ENCODE data around the gene MAPKAPK2.
"Not testable (repeated sequence)": the region's sequence is repeated elsewhere in the genome, so short reads cannot be mapped to it uniquely, and the experiment has no call there.

MAPKAPK2 gene

DNA sequence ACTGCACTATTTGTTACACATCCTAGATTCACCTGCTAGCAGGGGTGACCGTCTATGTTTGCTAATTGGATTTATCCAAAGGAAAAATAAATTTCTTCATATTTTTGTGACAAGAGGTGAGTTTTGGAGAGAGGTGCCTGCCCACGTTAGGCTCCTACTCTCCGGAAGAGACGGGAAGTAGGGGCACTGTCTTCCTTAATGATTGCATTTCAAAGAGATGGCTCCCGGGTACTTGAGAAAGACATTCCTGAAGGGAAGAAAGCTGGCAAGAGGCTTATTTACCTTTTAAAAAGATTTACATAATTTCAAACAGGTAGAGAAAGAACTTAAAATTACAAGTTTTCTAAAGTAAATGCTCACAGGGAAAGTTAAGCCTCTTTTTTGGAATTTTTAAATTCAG is 67.2 kb downstream of the MAPKAPK2 start:
- no peak for DNase-seq

DNA sequence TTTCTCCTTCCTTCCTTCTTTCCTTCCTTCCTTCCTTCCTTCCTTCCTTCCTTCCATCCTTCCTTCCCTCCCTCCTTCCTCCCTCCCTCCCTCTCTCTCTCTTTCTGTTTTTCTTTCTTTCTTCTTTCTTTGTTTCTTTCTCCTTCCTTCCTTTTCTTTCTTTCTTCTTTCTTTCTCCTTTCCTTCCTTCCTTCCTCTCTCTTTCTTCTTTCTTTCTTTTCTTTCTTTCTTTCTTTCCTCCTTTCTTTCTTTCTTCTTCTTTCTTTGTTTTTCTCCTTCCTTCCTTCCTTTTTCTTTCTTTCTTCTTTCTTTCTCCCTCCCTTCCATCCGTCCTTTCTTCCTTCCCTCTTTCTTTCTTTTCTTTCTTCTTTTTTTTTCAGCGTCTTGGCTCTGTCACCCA is 67.8 kb downstream of the MAPKAPK2 start:
- no peak for DNase-seq

DNA sequence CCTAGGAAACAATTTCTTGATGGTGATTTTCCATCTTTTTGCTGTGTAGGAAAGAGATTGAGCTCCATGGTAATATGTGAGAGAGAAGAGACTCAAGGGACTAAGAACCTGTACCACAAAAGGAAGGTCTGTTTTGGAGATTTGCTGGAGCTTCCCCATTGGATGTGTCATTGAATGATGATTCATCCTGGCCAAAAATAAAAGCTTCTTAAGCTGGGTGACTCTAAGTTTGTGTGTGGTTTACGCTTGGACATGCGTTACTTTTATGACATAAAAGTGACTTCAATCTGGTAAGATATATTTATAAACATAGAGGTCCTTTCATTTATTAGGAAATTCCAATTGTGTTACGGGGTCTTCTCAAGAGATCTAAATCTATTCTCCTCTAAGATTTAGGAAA is 68.4 kb downstream of the MAPKAPK2 start:
- no peak for DNase-seq

DNA sequence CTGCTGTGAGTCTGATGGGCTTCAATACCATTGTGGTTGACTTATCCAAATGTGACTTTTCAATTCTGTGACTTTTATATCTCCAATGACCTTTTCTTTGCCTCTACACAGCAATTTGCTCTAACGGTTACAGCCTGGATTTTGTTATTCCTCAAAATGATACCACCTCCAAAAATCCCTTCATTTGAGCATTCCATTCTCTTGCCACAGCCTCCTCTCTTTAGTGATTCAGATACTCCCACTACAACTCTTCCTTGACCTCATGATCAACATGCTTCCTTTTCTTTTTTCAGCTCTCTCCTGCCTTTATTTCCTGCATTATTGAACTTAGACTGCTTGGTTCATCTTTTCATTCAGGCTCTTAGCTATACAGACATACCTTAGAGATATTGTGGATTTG is 69.3 kb downstream of the MAPKAPK2 start:
- DNase-seq, result no peak

DNA sequence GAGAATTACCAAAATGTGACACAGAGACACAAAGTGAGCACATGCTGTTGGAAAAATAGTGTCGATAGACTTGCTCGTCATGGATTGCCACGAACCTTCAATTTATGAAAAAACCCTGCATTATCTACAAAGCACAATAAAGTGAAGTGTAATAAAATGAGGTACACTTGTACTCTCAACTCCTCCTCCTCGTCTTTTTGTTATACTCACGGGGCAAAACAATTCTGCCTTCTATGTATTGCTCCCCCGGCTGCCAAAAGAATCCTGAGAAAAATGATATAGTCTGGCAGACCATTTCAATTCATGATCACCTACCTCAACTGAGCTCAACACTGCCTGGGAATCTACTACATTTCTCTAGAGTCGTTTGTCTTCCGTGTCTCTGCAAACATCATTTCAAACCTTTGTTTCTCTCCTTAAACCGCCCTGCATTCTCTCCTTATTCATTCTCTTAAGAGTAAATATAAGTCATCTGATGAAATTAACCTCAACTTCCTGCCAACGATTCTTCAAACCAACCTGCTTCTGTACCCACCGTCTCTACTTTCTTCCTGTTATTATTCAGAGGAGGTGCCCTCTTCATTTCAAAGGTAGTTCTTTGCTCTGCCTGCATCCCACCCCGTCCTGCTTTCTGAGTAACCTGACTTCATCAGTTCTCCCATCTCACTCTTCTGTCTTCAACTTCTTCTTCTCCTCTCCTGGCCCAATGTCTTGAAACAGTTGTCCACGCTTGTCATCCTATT is 73.0 kb downstream of the MAPKAPK2 start:
- DNase-seq, result no peak

DNA sequence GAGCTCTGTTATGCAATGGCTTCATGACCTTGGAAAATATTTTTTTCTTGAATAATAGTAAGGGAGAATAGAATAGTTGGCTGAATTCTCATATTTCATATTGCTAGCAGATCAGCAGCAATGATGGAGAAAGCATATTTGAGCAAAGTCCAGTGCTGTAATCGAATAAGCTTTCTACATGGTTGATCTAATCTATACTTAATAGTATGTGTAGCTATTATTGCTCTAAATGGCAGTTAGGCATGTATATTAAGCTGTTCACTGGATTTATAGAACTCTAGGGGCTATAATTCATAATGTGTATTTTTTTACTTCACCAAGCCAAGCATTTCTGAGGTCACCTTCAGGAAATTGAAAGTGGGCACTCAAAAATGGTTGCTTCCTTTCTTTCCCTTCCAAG is 75.9 kb downstream of the MAPKAPK2 start:
- no peak for DNase-seq

DNA sequence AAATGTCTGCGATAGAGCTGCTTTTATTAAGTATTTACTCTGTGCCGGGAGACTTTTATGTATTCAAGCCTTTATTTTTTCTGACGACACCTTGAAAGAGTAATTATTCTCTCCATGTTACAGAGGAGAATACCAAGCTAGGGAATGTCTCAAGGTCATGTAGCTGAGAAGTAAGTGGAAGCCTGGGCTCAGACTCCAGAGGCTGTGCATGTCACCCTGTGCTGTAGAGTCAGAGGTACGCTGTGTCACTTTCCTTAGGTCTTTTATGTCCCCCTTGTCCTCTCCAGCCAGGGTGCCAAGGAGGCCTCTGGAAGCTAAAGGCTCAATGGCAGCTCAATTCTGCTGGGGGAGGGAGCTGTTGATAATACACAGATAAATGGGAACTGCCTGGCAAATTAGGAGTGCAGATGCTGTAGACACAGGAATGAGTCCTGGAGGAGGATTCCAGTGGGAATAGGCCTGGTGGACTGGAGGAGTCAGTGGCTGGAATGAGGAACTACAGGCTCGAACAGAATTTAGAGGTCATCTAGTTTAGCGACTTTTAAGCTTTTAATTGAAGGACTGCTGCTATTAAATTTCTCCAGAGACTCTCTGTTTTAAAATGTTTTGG is 76.6 kb downstream of the MAPKAPK2 start:
- DNase-seq, result no peak

DNA sequence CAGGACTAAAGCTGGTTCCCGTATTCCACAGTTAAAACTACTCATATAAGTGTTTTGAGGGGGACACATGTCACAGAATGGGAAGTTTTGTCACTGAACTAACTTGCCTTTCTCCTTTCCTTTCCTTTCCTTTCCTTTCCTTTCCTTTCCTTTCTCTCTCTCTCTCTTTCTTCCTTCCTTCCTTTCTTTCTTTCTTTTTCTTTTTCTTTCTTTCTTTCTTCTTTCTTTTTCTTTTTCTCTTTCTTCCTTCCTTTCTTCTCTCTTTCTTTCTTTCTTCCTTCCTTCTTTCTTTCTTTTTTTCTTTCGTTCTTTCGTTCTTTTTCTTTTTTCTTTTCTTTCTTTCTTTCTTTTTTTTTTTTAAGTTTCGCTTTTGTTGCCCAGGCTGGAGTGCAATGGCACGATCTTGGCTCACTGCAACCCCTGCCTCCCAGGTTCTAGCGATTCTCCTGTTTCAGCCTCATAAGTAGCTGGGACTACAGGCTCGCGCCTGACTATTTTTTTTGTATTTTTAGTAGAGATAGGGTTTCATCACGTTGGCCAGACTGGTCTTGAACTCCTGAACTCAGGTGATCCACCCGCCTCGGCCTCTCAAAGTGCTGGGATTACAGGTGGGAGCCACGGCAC is 78.1 kb downstream of the MAPKAPK2 start:
- DNase-seq, result not testable (repeated sequence)

DNA sequence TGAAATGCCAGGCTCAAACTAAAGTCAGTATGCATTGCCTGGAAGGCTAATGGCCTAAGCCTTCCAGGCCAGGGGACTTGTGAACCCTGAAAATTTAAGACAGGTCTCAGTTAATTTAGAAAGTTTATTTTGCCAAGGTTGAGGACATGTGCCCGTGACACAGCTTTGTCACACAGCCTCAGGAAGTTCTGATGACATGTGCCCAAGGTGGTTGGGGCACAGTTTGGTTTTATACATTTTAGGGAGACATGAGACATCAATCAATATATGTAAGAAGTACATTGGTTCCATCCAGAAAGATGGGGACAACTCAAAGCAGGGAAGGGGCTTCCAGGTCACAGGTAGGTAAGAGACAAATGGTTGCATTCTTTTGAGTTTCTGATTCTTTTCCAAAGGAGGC is 81.1 kb downstream of the MAPKAPK2 start:
- DNase-seq, result not testable (repeated sequence)

DNA sequence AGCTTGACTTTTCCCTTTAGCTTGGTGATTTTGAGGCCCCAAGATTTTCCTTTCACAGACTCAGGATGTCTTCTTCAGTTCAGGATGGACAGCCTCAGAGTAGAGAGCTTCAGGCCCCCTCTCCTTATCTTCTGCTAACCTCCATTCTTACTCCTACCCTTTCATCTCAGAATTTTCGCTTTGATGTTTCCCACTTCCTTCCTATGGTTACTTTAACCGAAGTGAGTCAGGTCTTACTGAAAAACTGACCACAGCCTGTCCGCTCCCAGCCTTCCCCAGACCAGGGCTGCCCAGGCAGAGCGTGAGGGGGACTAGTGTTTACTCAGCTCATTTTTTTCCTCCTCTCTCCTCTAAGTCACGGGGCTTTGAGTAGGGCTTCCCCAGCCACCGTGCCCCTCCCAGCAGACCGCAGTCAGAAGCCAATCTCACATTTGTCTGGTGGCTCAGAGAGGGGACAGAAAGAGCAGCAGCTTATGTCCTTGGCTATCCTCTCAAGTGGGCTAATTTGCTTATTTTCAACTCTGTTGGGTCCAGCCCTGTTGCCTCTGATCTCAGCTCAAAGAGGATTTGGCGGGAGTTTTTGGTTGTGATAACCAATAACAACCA is 81.6 kb downstream of the MAPKAPK2 start:
- peak; percentile 65 to 66 for DNase-seq

DNA sequence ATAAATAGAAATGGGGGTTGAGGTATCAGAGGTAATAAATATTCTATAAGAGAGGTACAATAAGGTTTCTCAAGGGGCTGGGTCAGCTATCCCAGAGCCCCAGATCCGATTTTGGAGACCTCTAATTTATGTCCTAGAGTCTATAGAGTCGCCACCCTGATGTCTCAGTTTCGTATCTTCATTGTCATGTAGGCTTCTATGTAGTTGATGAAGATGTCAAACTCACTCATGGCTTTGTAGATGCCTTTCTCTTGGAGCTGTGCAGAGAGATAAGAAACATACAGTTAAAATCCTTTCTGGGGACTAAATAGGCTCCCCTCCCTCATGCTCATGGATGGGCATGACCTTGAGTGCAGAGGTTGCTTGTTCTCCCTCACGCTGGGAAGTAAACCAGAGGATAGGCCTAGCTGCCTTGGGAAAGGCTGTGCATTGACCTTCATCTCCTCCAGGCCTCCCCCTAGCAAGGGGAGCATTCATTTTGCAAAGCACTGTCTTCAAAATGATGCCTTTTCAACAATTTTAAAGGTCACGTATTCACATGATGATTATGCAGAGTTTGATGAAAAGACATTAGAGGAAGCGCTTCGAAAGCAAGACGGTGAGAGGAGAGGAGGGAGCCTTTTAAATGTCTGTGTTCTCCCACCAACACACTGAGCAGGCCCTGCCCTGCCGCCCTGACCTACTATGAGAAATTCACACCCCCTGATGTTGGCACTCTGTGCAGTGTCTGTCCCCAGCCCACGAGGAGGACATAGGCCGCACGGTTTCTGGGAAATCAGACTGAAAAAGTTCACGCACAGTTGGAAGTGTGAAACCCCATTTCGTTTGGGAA is 84.0 kb downstream of the MAPKAPK2 start:
- no peak for DNase-seq

DNA sequence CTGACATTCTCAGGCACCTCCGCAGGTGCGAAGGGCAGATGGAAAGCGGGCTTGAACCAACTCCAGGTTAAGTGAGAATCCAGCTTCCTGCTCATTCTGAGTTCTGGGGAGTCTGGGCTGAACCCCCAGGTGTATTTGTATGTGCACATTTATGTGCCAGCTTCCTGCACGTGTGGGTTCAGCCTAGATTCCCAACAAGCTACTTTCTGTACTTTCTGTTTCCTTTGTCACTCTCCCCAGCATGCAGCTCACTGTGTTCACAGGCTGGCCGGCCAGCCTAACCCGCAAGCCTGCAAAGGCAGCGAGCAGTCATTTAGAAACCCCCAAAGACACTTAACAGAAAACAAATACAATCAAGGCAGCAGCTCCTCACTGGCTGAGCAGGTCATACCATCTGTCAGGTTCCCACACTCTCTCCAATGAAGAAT is 84.6 kb downstream of the MAPKAPK2 start:
- DNase-seq, result peak; percentile 56 to 70

DNA sequence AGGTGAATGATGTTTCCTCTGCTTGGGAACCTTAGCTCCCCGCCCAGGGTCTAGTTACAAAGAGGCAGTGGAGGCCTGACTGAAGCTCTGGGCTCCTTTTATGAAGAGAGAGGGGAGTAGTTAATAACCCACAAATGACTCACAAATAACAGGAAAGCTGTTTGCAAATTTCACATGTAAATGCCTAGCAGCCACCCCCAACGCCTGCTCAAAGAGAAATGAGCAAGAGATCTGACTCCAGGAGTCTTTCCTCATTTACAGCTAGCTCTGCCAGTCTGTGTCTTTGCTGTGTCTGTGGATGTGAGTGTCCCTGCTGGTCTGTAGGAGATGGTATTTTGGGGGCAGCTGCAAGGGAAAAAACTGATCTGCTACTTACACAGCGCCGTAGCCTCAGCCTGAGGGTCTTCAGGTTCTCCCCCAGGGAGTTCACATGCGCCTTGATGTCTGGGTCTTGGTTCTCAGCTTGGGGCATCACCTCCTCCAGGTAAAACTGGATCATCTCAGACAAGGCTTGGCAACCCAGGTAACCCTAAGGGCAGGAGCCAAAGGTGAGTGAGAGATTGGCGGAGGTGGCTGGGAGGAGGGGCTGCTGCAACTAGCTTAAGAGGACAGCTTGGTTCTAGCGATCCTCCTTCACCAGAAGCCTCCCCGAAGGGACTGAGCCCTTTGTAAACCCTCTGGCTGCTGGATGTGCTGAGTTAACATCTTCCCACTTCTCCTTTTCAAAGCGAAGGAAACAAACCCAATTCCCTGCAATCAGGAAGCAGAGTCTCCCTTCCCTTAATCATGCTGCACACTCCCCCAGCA is 86.0 kb downstream of the MAPKAPK2 start, which contains the start of gene IL19:
TSS of gene IL19 (plus strand) at position 243 of the 807 bp plus-strand sequence. CDS start 65,890 bp downstream, outside the sequence.
- DNase-seq, result no peak

DNA sequence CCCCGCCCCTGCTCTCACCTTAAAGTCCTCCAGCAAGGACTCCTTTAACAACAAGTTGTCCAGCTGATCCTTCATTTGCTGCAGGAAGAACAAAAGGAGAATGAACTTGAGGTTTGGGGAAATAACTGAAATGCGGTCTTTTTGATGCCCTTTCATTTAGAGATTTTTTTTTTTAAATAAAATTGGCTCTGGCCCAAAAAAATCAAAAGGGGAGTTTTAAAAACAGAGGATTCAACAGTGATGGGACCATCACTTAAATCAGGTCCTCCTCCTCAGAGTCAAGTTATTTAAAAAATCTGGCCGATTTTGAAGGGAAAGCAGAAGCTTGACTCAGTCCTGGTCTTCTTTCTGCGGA is 86.6 kb downstream of the MAPKAPK2 start:
- no peak for DNase-seq

DNA sequence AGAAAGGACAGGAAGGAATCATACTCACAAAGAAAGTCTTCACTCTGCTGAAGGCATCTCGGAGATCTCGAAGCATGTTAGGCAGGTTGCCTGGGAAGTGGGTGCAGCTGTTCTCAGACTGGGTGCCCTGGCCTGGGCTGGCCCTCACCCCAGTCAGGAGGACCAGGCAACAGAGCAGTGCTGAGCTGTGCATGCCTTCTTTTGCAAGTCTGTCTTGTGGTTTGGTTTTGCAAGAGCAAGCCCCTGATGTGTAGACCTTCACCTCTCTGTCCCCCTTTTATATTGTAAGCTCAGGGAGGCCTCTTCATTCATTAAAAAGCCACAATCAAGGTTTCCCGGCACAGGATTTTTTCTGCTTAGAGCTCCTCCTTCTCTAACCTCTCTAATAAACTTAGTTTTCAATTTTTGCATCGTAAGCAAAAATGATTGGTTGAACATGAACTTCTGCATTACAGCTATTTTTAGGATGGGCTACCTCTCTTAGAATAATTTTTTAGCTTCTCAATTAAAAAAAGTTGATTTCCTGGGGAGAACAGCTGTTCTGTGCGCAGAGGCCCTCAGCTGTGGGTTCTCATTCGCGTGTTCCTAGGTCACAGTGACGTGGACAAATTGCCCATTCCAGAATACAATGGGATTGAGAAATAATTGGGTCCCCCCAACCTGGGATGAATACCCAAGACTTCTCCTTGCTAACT is 87.7 kb downstream of the MAPKAPK2 start, which contains the start of gene IL10:
TSS of gene IL10 (minus strand) at position 252 of the 695 bp plus-strand sequence. CDS start at position 193, 59 bp downstream.
- no peak for DNase-seq

DNA sequence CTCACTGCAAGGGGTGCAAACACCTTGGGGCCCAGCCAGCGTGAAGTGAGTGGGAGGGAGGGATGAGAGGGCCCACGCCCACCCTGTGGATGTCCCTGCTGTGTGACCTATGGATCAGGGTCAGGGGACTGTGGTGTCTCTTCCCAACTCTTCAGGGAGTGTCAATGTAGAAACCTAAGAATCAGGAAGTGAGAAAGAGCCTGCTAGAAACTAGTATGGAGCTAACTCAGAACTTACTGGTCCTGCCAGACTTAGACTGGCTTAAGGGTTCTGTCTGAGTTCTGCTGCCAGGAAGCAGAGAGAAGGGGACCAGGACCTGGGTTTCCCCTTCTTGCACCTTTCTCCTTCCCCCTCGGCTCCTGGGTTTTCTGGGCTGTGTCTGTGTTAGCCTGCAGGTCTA is 89.4 kb downstream of the MAPKAPK2 start:
- DNase-seq, result no peak

DNA sequence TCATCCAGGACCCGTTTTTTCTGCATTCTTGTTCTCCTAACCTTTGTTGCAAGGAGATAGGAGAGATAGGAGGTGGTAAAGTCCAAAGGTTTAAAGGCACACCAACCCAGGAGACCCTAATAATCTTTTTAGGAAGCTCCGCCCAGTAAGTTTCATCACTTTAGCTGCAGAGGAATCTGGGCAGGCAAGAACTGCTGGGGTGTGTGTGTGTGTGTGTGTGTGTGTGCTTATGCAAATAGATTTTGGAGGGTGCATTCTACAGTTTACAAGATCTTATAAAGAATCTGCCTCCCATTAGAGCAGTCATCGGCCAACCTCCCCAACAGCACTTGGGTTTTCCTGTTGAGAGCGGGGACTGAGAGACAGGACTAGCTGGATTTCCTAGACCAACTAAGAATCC is 91.5 kb downstream of the MAPKAPK2 start:
- DNase-seq, result no peak

DNA sequence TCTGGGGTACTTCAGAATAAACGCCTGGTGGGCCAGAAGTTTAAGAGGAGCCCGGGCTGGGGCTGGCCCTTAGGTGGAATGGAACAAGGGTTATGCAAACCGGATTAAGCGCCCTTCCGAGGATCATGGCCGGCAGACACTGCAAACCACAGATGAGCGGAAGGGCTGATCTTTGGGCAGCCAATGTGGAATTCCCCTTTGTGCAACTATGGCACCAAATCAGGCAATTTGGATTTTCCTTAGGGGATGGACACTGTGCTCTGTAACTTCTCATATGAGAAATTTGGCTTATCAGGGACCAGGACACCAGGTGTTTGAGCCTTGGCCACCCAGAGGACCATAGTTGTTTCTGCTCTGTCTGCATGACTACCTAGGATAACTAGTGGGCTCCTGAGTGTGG is 93.3 kb downstream of the MAPKAPK2 start:
- no peak for DNase-seq

DNA sequence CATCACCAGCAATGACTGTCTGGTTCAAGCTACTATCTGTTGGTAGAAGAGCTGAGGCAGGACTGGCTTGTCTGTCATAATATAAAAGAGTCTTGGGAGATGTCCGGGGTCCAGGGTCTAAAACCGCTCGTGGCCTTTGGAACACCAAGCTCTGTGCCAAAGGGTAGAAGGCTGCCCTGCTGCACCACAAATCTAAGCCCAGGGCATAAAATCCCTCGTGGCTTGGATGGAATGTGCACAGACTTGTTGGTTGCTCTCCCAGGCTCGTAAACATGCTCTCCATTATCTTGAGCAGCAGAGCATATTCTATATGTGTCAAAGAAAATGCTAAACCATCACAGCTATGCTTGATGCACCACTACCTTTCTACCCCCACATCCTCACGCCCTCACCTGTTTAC is 94.2 kb downstream of the MAPKAPK2 start:
- not testable (repeated sequence) for DNase-seq

DNA sequence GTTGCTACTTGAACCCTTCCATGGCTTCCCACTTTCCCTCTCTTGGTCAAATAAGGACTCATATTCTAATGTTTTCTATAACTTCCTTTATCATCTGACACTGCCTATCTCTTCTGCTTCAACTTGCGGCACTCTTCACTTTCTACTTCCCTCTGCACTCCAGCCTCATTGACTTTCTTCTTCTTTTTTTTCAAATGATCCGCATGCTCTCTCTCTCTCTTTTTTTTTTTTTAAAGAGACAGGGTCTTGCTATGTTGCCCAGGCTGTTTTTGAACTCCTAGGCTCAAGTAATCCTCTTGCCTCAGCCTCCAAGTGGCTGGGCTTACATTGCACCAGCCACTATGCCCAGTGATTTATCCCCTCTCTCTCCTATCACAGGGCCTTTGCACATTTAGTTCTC is 94.9 kb downstream of the MAPKAPK2 start:
- no peak for DNase-seq

DNA sequence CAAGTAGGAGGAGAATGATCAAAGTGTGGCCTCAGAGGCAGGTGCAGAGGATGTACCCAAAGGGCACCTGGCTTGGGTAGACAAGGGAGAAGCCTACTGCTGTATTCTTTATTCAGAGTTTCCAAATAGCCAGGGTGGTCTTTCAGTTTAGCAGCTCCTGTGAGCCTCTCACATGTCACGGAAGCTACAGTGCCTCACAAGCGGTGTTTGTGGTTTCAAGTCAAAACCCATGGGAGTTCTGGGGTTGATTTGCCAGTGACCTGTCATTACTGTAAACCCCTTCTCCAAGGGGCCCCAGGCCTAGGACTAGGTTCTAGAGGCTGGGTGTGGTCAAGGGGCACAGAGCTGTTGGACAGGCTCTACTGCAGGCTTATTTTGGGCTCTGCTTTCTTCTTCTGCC is 97.7 kb downstream of the MAPKAPK2 start:
- DNase-seq, result no peak

Data from stimulated activated CD4-positive, alpha-beta T cell treated with anti-CD3 and anti-CD28 coated beads, Interleukin-2, amount 100 ng/mL, for 24 hours (primary cell).